ENCODE results near the gene PPME1. TPM values are rescaled to one million over a fixed set of nuclear protein-coding genes. Genes with fewer than 3 reads are reported as not detected.

The PPME1 gene
- total RNA-seq, 1 donor from 2014 or later = 29.2 TPM

GRCh38 chr11:74226907-74227306, 55.8 kb downstream of the PPME1 start:
- no peaks in the 10 kb centered on the region for H3K9me3 ChIP-seq
- TF ChIP-seq POLR2A (IDR thresholded peaks at IDR 0.05) = no peak
- TF ChIP-seq, protein P1, sequence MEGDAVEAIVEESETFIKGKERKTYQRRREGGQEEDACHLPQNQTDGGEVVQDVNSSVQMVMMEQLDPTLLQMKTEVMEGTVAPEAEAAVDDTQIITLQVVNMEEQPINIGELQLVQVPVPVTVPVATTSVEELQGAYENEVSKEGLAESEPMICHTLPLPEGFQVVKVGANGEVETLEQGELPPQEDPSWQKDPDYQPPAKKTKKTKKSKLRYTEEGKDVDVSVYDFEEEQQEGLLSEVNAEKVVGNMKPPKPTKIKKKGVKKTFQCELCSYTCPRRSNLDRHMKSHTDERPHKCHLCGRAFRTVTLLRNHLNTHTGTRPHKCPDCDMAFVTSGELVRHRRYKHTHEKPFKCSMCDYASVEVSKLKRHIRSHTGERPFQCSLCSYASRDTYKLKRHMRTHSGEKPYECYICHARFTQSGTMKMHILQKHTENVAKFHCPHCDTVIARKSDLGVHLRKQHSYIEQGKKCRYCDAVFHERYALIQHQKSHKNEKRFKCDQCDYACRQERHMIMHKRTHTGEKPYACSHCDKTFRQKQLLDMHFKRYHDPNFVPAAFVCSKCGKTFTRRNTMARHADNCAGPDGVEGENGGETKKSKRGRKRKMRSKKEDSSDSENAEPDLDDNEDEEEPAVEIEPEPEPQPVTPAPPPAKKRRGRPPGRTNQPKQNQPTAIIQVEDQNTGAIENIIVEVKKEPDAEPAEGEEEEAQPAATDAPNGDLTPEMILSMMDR (IDR thresholded peaks at IDR 0.05) = no peak
- TF ChIP-seq POLR2AphosphoS5 (IDR thresholded peaks at IDR 0.05; ENCODE audit: insufficient read depth in 1 of 2, low read depth in 1 of 2) = no peak
- no peak for DNase-seq (ENCODE audit: extremely low spot score in 2 of 2)
- H3K36me3 ChIP-seq = peaks cover 0 to 21% of the 10 kb centered on the region in 2 donors
- no peak overlapping the region for H3K27ac ChIP-seq
- H3K4me1 ChIP-seq = no peaks in the 10 kb centered on the region
- no peak overlapping the region for H3K4me3 ChIP-seq
- intact Hi-C loops (cut with DNase I) = no loop called here
- H3K27me3 ChIP-seq = no peaks in the 10 kb centered on the region

DNA sequence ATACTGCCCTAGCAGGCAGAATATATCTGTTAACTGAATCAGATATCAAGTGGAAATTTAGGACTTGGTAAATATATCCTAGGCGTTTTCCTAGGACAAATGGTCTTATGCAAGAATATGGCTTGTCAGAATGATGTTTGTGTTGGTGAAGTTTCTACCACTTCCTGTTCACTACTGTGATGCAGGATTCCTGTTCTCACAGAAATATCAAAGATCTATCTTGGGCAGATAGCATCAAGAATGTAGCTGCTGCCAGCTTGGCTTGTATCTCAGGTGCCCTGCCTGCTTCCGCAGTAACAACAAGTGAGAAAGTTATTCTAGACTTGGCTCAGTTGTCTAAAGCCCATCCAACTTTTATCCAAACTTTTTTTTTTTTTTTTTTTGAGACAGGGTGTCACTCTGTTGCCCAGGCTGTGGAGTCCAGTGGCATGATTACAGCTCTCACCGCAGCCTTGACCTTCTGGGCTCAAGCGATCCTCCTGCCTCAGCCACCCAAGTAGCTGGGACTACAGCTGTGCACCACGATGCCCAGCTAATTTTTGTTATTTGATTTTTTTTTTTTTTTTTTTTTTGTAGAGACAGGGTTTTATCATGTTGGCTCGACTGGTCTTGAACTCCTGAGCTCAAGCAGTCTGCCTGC, 61.3 kb downstream of the PPME1 start:
- H3K9me3 ChIP-seq = no peaks in the 10 kb centered on the region
- no peaks in the 10 kb centered on the region for H3K27me3 ChIP-seq
- H3K27ac ChIP-seq = no peak overlapping the region
- no peaks in the 10 kb centered on the region for H3K4me1 ChIP-seq
- H3K4me3 ChIP-seq = no peak overlapping the region
- intact Hi-C loops (cut with DNase I) = no loop called here
- H3K36me3 ChIP-seq = peaks cover 0 to 37% of the 10 kb centered on the region in 2 donors
- TF ChIP-seq, protein P1 (IDR thresholded peaks at IDR 0.05) = no peak
- TF ChIP-seq POLR2A (IDR thresholded peaks at IDR 0.05) (no peak), POLR2AphosphoS5 (IDR thresholded peaks at IDR 0.05; ENCODE audit: insufficient read depth in 1 of 2, low read depth in 1 of 2) (no peak)
- DNase-seq (ENCODE audit: extremely low spot score in 2 of 2) = no peak

GRCh38 chr11:74233683-74234082, 62.6 kb downstream of the PPME1 start:
- intact Hi-C loops (cut with DNase I) = no loop called here
- no peaks in the 10 kb centered on the region for H3K9me3 ChIP-seq
- DNase-seq (ENCODE audit: extremely low spot score in 2 of 2) = no peak
- no peak overlapping the region for H3K27ac ChIP-seq
- no peak for TF ChIP-seq POLR2A (IDR thresholded peaks at IDR 0.05)
- TF ChIP-seq, protein P1 (IDR thresholded peaks at IDR 0.05) = no peak
- TF ChIP-seq POLR2AphosphoS5 (IDR thresholded peaks at IDR 0.05; ENCODE audit: insufficient read depth in 1 of 2, low read depth in 1 of 2) = no peak
- no peaks in the 10 kb centered on the region for H3K4me1 ChIP-seq
- no peak overlapping the region for H3K4me3 ChIP-seq
- H3K27me3 ChIP-seq = no peaks in the 10 kb centered on the region
- H3K36me3 ChIP-seq = peaks cover 0 to 50% of the 10 kb centered on the region in 2 donors

DNA sequence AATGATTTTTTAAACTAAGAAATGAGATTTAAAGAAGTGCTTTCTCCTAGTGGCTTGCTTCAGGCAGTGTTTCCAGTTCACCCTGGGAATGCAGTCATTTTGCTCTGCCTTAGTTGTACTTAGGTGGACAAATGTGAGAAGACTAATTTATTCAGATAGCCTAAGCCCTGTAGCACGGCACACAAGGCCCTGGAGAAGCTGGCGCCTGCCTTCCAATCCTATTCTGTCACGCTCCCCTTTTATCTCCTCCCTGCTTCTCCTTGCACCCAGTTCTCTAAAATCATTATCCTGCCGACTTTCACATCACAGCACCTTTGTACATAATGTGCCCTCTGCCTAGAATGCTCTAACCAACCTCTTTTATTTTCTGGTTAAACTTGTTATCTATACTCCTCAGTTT, 64.0 kb downstream of the PPME1 start:
- Histone ChIP-seq H3K27ac (no peak overlapping the region), H3K36me3 (peaks cover 0 to 58% of the 10 kb centered on the region in 2 donors), H3K27me3 (no peaks in the 10 kb centered on the region), H3K4me3 (no peak overlapping the region), H3K9me3 (no peaks in the 10 kb centered on the region), H3K4me1 (no peaks in the 10 kb centered on the region)
- DNase-seq (ENCODE audit: extremely low spot score in 2 of 2) = no peak
- intact Hi-C loops (cut with DNase I) = no loop called here
- TF ChIP-seq POLR2A (IDR thresholded peaks at IDR 0.05) (no peak), POLR2AphosphoS5 (IDR thresholded peaks at IDR 0.05; ENCODE audit: insufficient read depth in 1 of 2, low read depth in 1 of 2) (no peak)
- TF ChIP-seq, protein P1 (IDR thresholded peaks at IDR 0.05) = no peak

DNA sequence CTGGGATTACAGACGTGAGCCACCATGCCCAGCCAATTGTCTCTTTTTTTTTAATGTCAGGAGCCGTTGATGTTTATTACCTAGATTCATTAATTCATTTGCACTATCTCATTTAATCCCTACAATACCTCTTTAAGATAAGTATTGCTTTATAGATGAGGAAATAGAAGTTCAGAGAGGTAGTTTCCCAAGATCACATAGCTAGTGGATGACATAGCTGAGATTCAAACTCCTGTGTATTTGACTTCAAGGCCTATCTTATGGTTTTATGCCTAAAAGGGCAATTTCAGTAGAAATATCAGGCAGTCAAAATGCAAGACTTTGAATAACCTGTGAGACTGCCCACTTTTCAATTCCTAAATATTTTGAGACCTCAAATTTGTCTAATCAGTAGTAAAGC, 66.5 kb downstream of the PPME1 start:
- no peak for DNase-seq (ENCODE audit: extremely low spot score in 2 of 2)
- no peak overlapping the region for H3K27ac ChIP-seq
- peaks cover 0 to 40% of the 10 kb centered on the region in 2 donors for H3K36me3 ChIP-seq
- no peaks in the 10 kb centered on the region for H3K27me3 ChIP-seq
- TF ChIP-seq POLR2AphosphoS5 (IDR thresholded peaks at IDR 0.05; ENCODE audit: insufficient read depth in 1 of 2, low read depth in 1 of 2) = no peak
- TF ChIP-seq POLR2A (IDR thresholded peaks at IDR 0.05) = no peak
- TF ChIP-seq, protein P1 (IDR thresholded peaks at IDR 0.05) = no peak
- no peaks in the 10 kb centered on the region for H3K4me1 ChIP-seq
- intact Hi-C loops (cut with DNase I) = no loop called here
- no peaks in the 10 kb centered on the region for H3K9me3 ChIP-seq
- no peak overlapping the region for H3K4me3 ChIP-seq

Measured in vagina (tissue), 2 donors.